ENCODE data around the gene PDE6C. TPM values are rescaled to one million over a fixed set of nuclear protein-coding genes. Genes with fewer than 3 reads are reported as not detected.

Gene PDE6C
- total RNA-seq, 1 donor from 2014 or later, result not detected

DNA sequence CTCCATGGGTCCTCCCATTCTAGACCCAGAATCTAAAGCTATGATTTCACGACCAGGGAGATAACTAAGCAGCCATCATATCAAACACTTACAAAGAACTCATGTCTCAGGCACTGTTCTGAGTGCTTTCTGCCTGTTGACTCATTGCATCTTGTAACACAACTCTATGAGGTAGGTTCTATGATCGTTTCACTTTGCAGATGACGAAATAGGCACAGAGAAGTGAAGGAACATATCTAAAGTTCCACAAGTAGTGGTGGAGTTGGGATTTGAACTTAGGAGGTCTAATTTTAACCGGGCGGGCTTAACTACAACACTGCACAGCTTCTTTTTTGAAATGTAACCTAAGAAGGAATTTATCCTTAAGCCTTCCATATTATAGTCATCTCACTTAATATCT lies 14.2 kb upstream of the PDE6C start:
- DNase-seq (ENCODE audit: low spot score), result no peak

GRCh38 chr10:93599335-93599734 lies 13.0 kb upstream of the PDE6C start:
- Mint-ChIP-seq H3K4me3 (ENCODE audit: unreplicated experiment) (no peak overlapping the region), H3K36me3 (ENCODE audit: low read depth) (no peaks in the 10 kb centered on the region), H3K27me3 (ENCODE audit: low read depth) (peaks cover 6% of the 10 kb centered on the region), H3K9me3 (ENCODE audit: low read depth) (no peaks in the 10 kb centered on the region), H3K4me1 (ENCODE audit: low read depth) (peaks cover 19% of the 10 kb centered on the region), H3K27ac (ENCODE audit: unreplicated experiment) (no peak overlapping the region)
- no peak for DNase-seq (ENCODE audit: low spot score)
- TF ChIP-seq, protein P1, sequence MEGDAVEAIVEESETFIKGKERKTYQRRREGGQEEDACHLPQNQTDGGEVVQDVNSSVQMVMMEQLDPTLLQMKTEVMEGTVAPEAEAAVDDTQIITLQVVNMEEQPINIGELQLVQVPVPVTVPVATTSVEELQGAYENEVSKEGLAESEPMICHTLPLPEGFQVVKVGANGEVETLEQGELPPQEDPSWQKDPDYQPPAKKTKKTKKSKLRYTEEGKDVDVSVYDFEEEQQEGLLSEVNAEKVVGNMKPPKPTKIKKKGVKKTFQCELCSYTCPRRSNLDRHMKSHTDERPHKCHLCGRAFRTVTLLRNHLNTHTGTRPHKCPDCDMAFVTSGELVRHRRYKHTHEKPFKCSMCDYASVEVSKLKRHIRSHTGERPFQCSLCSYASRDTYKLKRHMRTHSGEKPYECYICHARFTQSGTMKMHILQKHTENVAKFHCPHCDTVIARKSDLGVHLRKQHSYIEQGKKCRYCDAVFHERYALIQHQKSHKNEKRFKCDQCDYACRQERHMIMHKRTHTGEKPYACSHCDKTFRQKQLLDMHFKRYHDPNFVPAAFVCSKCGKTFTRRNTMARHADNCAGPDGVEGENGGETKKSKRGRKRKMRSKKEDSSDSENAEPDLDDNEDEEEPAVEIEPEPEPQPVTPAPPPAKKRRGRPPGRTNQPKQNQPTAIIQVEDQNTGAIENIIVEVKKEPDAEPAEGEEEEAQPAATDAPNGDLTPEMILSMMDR (IDR thresholded peaks at IDR 0.05), result no peak

More for the DNA sequence above, 14.2 kb upstream of the PDE6C start:
- Mint-ChIP-seq H3K27ac (ENCODE audit: unreplicated experiment) (no peak overlapping the region), H3K27me3 (ENCODE audit: low read depth) (peaks cover 6% of the 10 kb centered on the region), H3K4me1 (ENCODE audit: low read depth) (peaks cover 14% of the 10 kb centered on the region), H3K9me3 (ENCODE audit: low read depth) (no peaks in the 10 kb centered on the region), H3K4me3 (ENCODE audit: unreplicated experiment) (no peak overlapping the region), H3K36me3 (ENCODE audit: low read depth) (no peaks in the 10 kb centered on the region)
- TF ChIP-seq, protein P1 (IDR thresholded peaks at IDR 0.05), result no peak

GRCh38 chr10:93599778-93600177 lies 12.6 kb upstream of the PDE6C start:
- H3K27me3 Mint-ChIP-seq (ENCODE audit: low read depth), result peaks cover 6% of the 10 kb centered on the region
- DNase-seq (ENCODE audit: low spot score), result no peak
- H3K4me1 Mint-ChIP-seq (ENCODE audit: low read depth), result peaks cover 19% of the 10 kb centered on the region
- H3K27ac Mint-ChIP-seq (ENCODE audit: unreplicated experiment), result no peak overlapping the region
- no peaks in the 10 kb centered on the region for H3K9me3 Mint-ChIP-seq (ENCODE audit: low read depth)
- TF ChIP-seq, protein P1 (IDR thresholded peaks at IDR 0.05), result no peak
- no peak overlapping the region for H3K4me3 Mint-ChIP-seq (ENCODE audit: unreplicated experiment)
- no peaks in the 10 kb centered on the region for H3K36me3 Mint-ChIP-seq (ENCODE audit: low read depth)

DNA sequence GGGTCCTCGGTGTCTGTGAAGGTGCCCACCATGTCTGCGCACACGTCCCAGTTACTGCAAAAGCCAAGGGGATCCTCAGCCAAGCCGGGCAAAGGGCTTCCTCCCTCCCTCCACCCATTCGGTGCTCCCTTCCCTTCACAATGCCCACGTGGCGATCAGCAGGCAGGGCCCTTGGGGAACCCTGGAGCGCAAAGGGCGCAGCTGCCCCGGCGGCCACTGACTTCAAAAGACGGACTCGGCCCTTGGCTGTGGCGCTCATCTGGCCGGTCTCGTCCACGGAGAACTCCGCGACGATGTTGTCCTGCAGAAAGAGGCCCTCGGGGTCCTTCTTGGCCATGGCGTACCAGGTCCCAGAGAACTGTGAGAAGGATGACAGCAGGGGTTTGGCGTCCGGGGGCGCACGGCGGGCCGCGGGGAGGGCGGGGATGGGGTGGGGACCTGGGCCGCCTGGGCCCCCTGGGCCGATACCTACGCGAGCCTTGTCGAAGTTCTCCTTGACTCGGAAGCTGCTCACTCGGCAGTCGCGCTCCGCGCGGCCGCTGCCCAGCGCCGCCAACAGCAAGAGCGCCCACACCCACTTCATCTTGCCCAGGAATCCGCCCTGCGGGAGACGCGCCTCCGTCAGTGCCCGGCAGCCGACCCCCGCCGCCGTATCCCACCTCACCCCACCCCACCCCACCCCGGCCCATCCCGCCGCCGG lies 11.7 kb upstream of the PDE6C start:
- Mint-ChIP-seq H3K4me3 (ENCODE audit: unreplicated experiment) (peak overlapping the region; percentile 71), H3K36me3 (ENCODE audit: low read depth) (no peaks in the 10 kb centered on the region), H3K27me3 (ENCODE audit: low read depth) (peaks cover 6% of the 10 kb centered on the region), H3K4me1 (ENCODE audit: low read depth) (peaks cover 13% of the 10 kb centered on the region), H3K27ac (ENCODE audit: unreplicated experiment) (no peak overlapping the region), H3K9me3 (ENCODE audit: low read depth) (no peaks in the 10 kb centered on the region)
- DNase-seq (ENCODE audit: low spot score), result no peak
- TF ChIP-seq, protein P1 (IDR thresholded peaks at IDR 0.05), result peak; percentile 28

DNA sequence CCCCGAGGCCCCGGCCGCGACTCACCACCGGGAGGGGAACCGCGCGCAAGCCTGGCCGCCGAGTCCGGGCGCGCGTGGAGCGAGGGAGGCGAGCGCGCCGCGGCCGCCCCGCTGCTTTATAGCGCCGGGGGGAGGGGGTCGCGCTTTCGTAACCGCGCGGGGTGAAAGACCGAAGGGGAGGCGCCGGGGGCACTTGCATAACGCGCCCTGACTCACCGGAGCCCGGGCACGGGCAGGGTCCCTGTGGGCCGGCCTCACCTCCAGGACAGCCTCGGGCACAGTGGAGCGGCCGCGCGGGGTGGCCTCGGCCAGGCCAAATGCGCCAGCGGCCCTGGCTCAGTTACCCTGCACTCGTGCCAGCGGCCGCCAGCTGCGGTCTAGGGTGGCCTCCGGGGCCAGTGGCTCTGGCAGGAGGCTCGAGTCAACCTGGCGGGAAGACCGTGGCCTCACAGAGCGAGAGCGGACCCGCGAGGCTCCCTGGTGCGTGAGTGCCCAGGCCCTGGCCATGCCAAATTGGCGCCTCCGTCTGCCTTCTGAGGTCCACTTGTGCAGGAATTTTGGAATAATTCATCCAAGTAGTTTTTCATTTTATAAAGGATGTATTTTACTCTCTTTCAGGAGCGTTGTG lies 11.1 kb upstream of the PDE6C start, which contains the start of gene RBP4:
TSS of gene RBP4 (minus strand) at position 90 of the 628 bp plus-strand sequence. CDS start 207 bp downstream, outside the sequence.
- Mint-ChIP-seq H3K27ac (ENCODE audit: unreplicated experiment) (no peak within 1 kb of the TSS), H3K4me3 (ENCODE audit: unreplicated experiment) (peak within 1 kb of the TSS; percentile 71), H3K9me3 (ENCODE audit: low read depth) (no peaks in the 10 kb centered on the region), H3K27me3 (ENCODE audit: low read depth) (peaks cover 10% of the 10 kb centered on the region), H3K4me1 (ENCODE audit: low read depth) (peaks cover 16% of the 10 kb centered on the region), H3K36me3 (ENCODE audit: low read depth) (no peaks in the 10 kb centered on the region)
- TF ChIP-seq, protein P1 (IDR thresholded peaks at IDR 0.05), result no peak
- DNase-seq (ENCODE audit: low spot score), result no peak
